ENCODE results near the gene FAM227A. TPM values are rescaled to one million over a fixed set of nuclear protein-coding genes. Genes with fewer than 3 reads are reported as not detected.

Gene FAM227A
- total and polyA plus RNA-seq, 2 of the 8 experiments (the other 6 are each of a cell fraction or from before 2014, with no cell fraction given): 2.1 to 3.9 TPM

DNA sequence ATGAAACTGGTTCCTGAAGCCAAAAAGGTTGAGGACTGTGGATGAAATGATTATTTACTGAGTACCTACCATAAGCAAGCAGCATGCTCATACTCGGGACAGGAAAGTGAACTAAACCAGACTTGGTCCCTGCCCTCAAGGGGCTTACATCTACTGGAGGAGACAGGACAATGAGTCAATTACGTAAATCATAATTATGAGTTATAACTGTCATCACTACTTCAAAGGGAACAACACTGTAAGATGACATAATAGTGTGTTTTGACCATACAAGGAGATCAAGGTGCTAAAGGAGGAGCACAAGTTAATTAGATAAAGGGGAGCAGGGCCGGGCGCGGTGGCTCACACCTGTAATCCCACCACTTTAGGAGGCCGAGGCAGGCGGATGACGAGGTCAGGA lies 2.5 kb downstream of the FAM227A start (continued):
- TF ChIP-seq, protein P1, sequence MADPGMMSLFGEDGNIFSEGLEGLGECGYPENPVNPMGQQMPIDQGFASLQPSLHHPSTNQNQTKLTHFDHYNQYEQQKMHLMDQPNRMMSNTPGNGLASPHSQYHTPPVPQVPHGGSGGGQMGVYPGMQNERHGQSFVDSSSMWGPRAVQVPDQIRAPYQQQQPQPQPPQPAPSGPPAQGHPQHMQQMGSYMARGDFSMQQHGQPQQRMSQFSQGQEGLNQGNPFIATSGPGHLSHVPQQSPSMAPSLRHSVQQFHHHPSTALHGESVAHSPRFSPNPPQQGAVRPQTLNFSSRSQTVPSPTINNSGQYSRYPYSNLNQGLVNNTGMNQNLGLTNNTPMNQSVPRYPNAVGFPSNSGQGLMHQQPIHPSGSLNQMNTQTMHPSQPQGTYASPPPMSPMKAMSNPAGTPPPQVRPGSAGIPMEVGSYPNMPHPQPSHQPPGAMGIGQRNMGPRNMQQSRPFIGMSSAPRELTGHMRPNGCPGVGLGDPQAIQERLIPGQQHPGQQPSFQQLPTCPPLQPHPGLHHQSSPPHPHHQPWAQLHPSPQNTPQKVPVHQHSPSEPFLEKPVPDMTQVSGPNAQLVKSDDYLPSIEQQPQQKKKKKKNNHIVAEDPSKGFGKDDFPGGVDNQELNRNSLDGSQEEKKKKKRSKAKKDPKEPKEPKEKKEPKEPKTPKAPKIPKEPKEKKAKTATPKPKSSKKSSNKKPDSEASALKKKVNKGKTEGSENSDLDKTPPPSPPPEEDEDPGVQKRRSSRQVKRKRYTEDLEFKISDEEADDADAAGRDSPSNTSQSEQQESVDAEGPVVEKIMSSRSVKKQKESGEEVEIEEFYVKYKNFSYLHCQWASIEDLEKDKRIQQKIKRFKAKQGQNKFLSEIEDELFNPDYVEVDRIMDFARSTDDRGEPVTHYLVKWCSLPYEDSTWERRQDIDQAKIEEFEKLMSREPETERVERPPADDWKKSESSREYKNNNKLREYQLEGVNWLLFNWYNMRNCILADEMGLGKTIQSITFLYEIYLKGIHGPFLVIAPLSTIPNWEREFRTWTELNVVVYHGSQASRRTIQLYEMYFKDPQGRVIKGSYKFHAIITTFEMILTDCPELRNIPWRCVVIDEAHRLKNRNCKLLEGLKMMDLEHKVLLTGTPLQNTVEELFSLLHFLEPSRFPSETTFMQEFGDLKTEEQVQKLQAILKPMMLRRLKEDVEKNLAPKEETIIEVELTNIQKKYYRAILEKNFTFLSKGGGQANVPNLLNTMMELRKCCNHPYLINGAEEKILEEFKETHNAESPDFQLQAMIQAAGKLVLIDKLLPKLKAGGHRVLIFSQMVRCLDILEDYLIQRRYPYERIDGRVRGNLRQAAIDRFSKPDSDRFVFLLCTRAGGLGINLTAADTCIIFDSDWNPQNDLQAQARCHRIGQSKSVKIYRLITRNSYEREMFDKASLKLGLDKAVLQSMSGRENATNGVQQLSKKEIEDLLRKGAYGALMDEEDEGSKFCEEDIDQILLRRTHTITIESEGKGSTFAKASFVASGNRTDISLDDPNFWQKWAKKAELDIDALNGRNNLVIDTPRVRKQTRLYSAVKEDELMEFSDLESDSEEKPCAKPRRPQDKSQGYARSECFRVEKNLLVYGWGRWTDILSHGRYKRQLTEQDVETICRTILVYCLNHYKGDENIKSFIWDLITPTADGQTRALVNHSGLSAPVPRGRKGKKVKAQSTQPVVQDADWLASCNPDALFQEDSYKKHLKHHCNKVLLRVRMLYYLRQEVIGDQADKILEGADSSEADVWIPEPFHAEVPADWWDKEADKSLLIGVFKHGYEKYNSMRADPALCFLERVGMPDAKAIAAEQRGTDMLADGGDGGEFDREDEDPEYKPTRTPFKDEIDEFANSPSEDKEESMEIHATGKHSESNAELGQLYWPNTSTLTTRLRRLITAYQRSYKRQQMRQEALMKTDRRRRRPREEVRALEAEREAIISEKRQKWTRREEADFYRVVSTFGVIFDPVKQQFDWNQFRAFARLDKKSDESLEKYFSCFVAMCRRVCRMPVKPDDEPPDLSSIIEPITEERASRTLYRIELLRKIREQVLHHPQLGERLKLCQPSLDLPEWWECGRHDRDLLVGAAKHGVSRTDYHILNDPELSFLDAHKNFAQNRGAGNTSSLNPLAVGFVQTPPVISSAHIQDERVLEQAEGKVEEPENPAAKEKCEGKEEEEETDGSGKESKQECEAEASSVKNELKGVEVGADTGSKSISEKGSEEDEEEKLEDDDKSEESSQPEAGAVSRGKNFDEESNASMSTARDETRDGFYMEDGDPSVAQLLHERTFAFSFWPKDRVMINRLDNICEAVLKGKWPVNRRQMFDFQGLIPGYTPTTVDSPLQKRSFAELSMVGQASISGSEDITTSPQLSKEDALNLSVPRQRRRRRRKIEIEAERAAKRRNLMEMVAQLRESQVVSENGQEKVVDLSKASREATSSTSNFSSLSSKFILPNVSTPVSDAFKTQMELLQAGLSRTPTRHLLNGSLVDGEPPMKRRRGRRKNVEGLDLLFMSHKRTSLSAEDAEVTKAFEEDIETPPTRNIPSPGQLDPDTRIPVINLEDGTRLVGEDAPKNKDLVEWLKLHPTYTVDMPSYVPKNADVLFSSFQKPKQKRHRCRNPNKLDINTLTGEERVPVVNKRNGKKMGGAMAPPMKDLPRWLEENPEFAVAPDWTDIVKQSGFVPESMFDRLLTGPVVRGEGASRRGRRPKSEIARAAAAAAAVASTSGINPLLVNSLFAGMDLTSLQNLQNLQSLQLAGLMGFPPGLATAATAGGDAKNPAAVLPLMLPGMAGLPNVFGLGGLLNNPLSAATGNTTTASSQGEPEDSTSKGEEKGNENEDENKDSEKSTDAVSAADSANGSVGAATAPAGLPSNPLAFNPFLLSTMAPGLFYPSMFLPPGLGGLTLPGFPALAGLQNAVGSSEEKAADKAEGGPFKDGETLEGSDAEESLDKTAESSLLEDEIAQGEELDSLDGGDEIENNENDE (IDR thresholded peaks at IDR 0.05; ENCODE audit: insufficient replicate concordance, low read length): no peak
- TF ChIP-seq POLR2A (IDR thresholded peaks at IDR 0.05; ENCODE audit: control extremely low read depth in 1 of 2, low read depth in 2 of 2, low read length in 2 of 2) (no peak), GTF2F1 (IDR thresholded peaks at IDR 0.05; ENCODE audit: borderline replicate concordance, low read depth, low read length) (no peak), BCL11A (IDR thresholded peaks at IDR 0.05; ENCODE audit: low read depth in 2 of 2, low read length in 2 of 2) (no peak), JUN (IDR thresholded peaks at IDR 0.05; ENCODE audit: low read depth, low read length) (no peak), ZNF274 (IDR thresholded peaks at IDR 0.05; ENCODE audit: borderline replicate concordance, extremely low read depth, low read length) (no peak), FOSL1 (IDR thresholded peaks at IDR 0.05; ENCODE audit: insufficient read depth, low read depth, low read length) (no peak)
- TF ChIP-seq, protein P2, sequence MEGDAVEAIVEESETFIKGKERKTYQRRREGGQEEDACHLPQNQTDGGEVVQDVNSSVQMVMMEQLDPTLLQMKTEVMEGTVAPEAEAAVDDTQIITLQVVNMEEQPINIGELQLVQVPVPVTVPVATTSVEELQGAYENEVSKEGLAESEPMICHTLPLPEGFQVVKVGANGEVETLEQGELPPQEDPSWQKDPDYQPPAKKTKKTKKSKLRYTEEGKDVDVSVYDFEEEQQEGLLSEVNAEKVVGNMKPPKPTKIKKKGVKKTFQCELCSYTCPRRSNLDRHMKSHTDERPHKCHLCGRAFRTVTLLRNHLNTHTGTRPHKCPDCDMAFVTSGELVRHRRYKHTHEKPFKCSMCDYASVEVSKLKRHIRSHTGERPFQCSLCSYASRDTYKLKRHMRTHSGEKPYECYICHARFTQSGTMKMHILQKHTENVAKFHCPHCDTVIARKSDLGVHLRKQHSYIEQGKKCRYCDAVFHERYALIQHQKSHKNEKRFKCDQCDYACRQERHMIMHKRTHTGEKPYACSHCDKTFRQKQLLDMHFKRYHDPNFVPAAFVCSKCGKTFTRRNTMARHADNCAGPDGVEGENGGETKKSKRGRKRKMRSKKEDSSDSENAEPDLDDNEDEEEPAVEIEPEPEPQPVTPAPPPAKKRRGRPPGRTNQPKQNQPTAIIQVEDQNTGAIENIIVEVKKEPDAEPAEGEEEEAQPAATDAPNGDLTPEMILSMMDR (IDR thresholded peaks at IDR 0.05; ENCODE audit: control extremely low read depth in 1 of 3, insufficient read depth in 1 of 3, low read depth in 1 of 3, low read length in 3 of 3): no peak
